Endodermal cell (in vitro differentiated cells): ENCODE data around the gene LMX1A. TPM values are rescaled to one million over a fixed set of nuclear protein-coding genes. Genes with fewer than 3 reads are reported as not detected.
A peak's percentile ranks its signal among the peaks of the same experiment; 100 is the strongest.

Source experiments
- DNase-seq: peaks from one replicate; pipeline ENCODE4 v3.0.0-alpha.2; 2017
- H3K27ac ChIP-seq: 2 replicates; pipeline ENCODE4 v1.5.1; 2013; ENCODE audit warnings: mild to moderate bottlenecking, low read depth, low read length, moderate library complexity
- H3K27me3 ChIP-seq: 2 replicates; pipeline ENCODE4 v1.6.1; 2013; ENCODE audit warnings: mild to moderate bottlenecking, low read length, moderate library complexity; ENCODE audit not compliant: insufficient read depth, control insufficient read depth, poor library complexity, severe bottlenecking
- H3K36me3 ChIP-seq: 2 replicates; pipeline ENCODE4 v1.7.0; 2013; ENCODE audit warnings: mild to moderate bottlenecking, low read length, moderate library complexity; ENCODE audit not compliant: control insufficient read depth, insufficient read depth
- H3K4me1 ChIP-seq: one replicate; pipeline ENCODE4 v1.7.0; 2013; ENCODE audit warnings: low read length; ENCODE audit not compliant: control insufficient read depth, insufficient read depth
- H3K4me3 ChIP-seq: 2 replicates; pipeline ENCODE4 v1.5.1; 2013; ENCODE audit warnings: mild to moderate bottlenecking, low read length, moderate library complexity
- H3K9ac ChIP-seq: 2 replicates; pipeline ENCODE4 v1.6.1; 2013; ENCODE audit warnings: mild to moderate bottlenecking, low read length, moderate library complexity; ENCODE audit not compliant: poor library complexity, severe bottlenecking; ENCODE audit errors: extremely low read depth
- H3K9me3 ChIP-seq: 2 replicates; pipeline ENCODE4 v1.6.1; 2013; ENCODE audit warnings: mild to moderate bottlenecking, low read length, moderate library complexity; ENCODE audit not compliant: control insufficient read depth
- H3K27ac Mint-ChIP-seq: 2 replicates; pipeline ENCODE4 v1.8.0; 2020; ENCODE audit warnings: mixed read lengths
- H3K27me3 Mint-ChIP-seq: 2 replicates; pipeline ENCODE4 v1.8.0; 2021; ENCODE audit warnings: mild to moderate bottlenecking, mixed read lengths; ENCODE audit not compliant: insufficient read depth
- H3K36me3 Mint-ChIP-seq: 2 replicates; pipeline ENCODE4 v1.8.0; 2020; ENCODE audit warnings: low read depth, mixed read lengths
- H3K4me1 Mint-ChIP-seq: 2 replicates; pipeline ENCODE4 v1.8.0; 2020; ENCODE audit warnings: mixed read lengths
- H3K4me3 Mint-ChIP-seq: 2 replicates; pipeline ENCODE4 v1.8.0; 2020; ENCODE audit warnings: mild to moderate bottlenecking, moderate library complexity, mixed read lengths
- H3K9me3 Mint-ChIP-seq: 2 replicates; pipeline ENCODE4 v1.8.0; 2020; ENCODE audit warnings: mild to moderate bottlenecking, mixed read lengths
- WGBS, 2 experiments: methylation state at CpG; one replicate each; pipeline versions ENCODE4 v1.1.5 to v1.1.7; 2013; ENCODE audit warnings: missing lambda C conversion rate in 2 of 2, mixed read lengths in 1 of 2; ENCODE audit not compliant: insufficient coverage in 1 of 2, insufficient read length in 1 of 2; 5-methylcytosine and 5-hydroxymethylcytosine counted together
- total RNA-seq, 2 donors: library from RNA; stranded (reverse); fragmentation: NEBNext Ultra II Directional in 1 of 2; extraction: Animal tissue kit (Norgen Biotek cat#: 25700) in 1 of 2; gene quantifications; 2 replicates in 1 of 2; 3 replicates in 1 of 2; pipeline ENCODE4 v1.2.1, GENCODE V29; 2021
- TF ChIP-seq, protein P1 (sequence below): fragments of 200-600 bp; sonication (generic); conservative IDR thresholded peaks from 2 replicates; pipeline ENCODE4 v1.5.0; 2021; ENCODE audit warnings: antibody characterized with exemption, mild to moderate bottlenecking

LMX1A gene
- total RNA-seq, 2 donors from 2014 or later = 0.13 to 1.6 TPM

DNA sequence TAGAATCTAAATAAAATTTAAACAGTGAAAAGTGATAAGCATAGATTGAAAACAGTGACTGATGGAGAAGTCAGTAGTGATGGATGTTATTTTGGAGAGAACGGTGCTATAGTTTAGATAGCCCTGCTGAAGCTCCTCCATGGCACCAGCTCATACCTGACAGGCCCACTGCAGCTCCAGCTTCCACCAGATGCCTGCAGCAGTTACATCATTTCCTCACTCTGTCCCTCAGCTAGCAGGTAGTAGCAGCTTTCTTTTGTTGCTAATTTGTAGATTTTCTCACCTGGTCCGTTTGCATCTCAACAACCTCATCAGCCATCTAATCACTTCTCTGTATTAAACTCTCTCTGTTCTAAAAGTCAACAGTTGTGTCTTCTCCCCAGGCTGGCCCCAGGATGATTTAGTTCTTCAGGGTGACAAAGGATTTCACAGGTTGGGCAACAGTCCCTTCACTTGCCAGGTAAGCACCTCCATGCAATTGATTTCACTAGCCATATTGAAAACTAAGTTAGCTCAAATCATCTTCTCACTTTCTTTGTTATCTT lies 128.3 kb downstream of the LMX1A start:
- H3K27ac ChIP-seq = no peak overlapping the region

DNA sequence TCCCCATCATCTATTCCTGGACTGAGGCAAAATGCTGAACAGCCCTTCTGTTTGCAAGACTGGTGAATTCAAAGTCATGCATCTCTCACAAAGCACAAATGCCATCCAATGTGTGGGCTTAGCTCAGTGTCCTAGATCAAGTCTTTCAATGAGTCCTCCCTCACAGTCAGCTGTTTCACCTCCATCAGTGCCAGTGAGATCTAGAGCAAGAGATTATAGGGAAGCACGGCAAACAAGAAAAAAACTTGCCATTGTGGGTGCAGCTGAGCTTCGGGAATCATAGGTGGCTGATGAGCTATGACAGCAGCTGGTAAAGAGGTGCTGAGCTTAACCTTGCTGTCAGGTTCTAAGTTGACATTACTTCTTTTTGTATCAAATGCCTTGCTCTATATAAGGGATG lies 130.2 kb downstream of the LMX1A start:
- H3K4me3 ChIP-seq = no peak overlapping the region
- no peaks in the 10 kb centered on the region for H3K36me3 Mint-ChIP-seq
- peaks cover 26% of the 10 kb centered on the region for H3K27me3 Mint-ChIP-seq
- peaks cover 9% of the 10 kb centered on the region for H3K4me1 Mint-ChIP-seq
- TF ChIP-seq, protein P1, sequence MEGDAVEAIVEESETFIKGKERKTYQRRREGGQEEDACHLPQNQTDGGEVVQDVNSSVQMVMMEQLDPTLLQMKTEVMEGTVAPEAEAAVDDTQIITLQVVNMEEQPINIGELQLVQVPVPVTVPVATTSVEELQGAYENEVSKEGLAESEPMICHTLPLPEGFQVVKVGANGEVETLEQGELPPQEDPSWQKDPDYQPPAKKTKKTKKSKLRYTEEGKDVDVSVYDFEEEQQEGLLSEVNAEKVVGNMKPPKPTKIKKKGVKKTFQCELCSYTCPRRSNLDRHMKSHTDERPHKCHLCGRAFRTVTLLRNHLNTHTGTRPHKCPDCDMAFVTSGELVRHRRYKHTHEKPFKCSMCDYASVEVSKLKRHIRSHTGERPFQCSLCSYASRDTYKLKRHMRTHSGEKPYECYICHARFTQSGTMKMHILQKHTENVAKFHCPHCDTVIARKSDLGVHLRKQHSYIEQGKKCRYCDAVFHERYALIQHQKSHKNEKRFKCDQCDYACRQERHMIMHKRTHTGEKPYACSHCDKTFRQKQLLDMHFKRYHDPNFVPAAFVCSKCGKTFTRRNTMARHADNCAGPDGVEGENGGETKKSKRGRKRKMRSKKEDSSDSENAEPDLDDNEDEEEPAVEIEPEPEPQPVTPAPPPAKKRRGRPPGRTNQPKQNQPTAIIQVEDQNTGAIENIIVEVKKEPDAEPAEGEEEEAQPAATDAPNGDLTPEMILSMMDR = no peak
- no peaks in the 10 kb centered on the region for H3K9me3 ChIP-seq
- H3K27ac ChIP-seq = no peak overlapping the region
- no peak overlapping the region for H3K4me3 Mint-ChIP-seq
- H3K4me1 ChIP-seq = peaks cover 2% of the 10 kb centered on the region
- WGBS, 2 experiments = 85 to 89% methylated on average over 2 of the region's 2 CpGs
- no peak overlapping the region for H3K9ac ChIP-seq
- H3K27me3 ChIP-seq = peaks cover 23% of the 10 kb centered on the region
- H3K9me3 Mint-ChIP-seq = no peaks in the 10 kb centered on the region
- DNase-seq = no peak
- no peak overlapping the region for H3K27ac Mint-ChIP-seq
- H3K36me3 ChIP-seq = no peaks in the 10 kb centered on the region

More for the DNA sequence above, 128.3 kb downstream of the LMX1A start:
- Mint-ChIP-seq H3K4me3 (no peak overlapping the region), H3K4me1 (peaks cover 4% of the 10 kb centered on the region), H3K27ac (no peak overlapping the region), H3K27me3 (peaks cover 44% of the 10 kb centered on the region), H3K36me3 (no peaks in the 10 kb centered on the region), H3K9me3 (no peaks in the 10 kb centered on the region)
- TF ChIP-seq, protein P1 = no peak
- Histone ChIP-seq H3K9ac (no peak overlapping the region), H3K36me3 (no peaks in the 10 kb centered on the region), H3K27me3 (peaks cover 42% of the 10 kb centered on the region), H3K9me3 (no peaks in the 10 kb centered on the region), H3K4me3 (no peak overlapping the region), H3K4me1 (no peaks in the 10 kb centered on the region)
- DNase-seq = peak; percentile 57
- 55 to 57% methylated on average over 2 of the region's 2 CpGs for WGBS, 2 experiments

DNA sequence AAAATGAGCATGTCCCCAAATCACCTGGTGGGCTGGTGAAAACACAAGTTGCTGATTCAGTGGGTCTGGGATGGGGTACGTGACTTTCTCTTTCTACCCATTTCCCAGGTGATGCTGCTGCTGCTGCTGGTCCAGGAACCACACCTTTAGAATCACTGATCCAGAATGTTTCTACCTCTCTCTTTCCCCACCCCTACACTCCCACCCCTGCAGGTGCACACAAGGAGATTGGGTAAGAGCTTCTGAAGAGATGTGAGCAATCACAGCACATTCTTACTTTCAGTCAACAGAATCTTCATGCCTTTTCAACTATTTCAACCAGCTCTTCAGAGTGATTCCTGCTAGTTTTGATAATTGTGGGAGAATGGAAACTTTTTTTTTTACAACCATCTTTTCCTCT lies 130.9 kb downstream of the LMX1A start:
- no peaks in the 10 kb centered on the region for H3K9me3 Mint-ChIP-seq
- no peak overlapping the region for H3K4me3 ChIP-seq
- H3K4me1 Mint-ChIP-seq = peaks cover 16% of the 10 kb centered on the region
- H3K27ac Mint-ChIP-seq = no peak overlapping the region
- H3K27me3 ChIP-seq = peaks cover 19% of the 10 kb centered on the region
- H3K27ac ChIP-seq = no peak overlapping the region
- H3K4me3 Mint-ChIP-seq = no peak overlapping the region
- peaks cover 26% of the 10 kb centered on the region for H3K27me3 Mint-ChIP-seq
- 80 to 86% methylated on average over 1 of the region's 1 CpG for WGBS, 2 experiments
- H3K4me1 ChIP-seq = peaks cover 5% of the 10 kb centered on the region
- no peak overlapping the region for H3K9ac ChIP-seq
- no peaks in the 10 kb centered on the region for H3K36me3 ChIP-seq
- TF ChIP-seq, protein P1 = no peak
- no peaks in the 10 kb centered on the region for H3K9me3 ChIP-seq
- no peak for DNase-seq
- H3K36me3 Mint-ChIP-seq = no peaks in the 10 kb centered on the region
